NT2/D1 (cell line): ENCODE results near the gene FOSL1.

Source experiments
- DNase-seq: peaks from one replicate; pipeline ENCODE4 v3.0.0-alpha.2; 2011; ENCODE audit warnings: low read depth, low spot score
- H3K27me3 ChIP-seq: 2 replicates; pipeline ENCODE4 v1.6.0; 2011; ENCODE audit warnings: mild to moderate bottlenecking; ENCODE audit not compliant: insufficient read length, insufficient read depth
- H3K36me3 ChIP-seq: 2 replicates; pipeline ENCODE4 v1.6.1; 2011; ENCODE audit warnings: mild to moderate bottlenecking, low read length, mixed read lengths; ENCODE audit not compliant: insufficient read depth, insufficient read length
- H3K4me1 ChIP-seq: 2 replicates; pipeline ENCODE4 v1.5.1; 2011; ENCODE audit not compliant: insufficient read depth, insufficient read length
- H3K4me3 ChIP-seq: 2 replicates; pipeline ENCODE4 v1.5.1; 2011; ENCODE audit warnings: low read depth; ENCODE audit not compliant: insufficient read length
- H3K9ac ChIP-seq: 2 replicates; pipeline ENCODE4 v1.6.0; 2011; ENCODE audit warnings: low read depth; ENCODE audit not compliant: insufficient read length
- H3K9me3 ChIP-seq: 2 replicates; pipeline ENCODE4 v1.5.1; 2011; ENCODE audit warnings: mild to moderate bottlenecking, low read length; ENCODE audit not compliant: insufficient read depth
- SUZ12 ChIP-seq: IDR thresholded peaks from 2 replicates; pipeline ENCODE4 v1.6.1; 2011; ENCODE audit not compliant: insufficient read length, insufficient read depth; ENCODE audit errors: extremely low read depth
- YY1 ChIP-seq: IDR thresholded peaks from 2 replicates; pipeline ENCODE4 v1.6.1; 2011; ENCODE audit not compliant: insufficient read length, insufficient read depth
- ZNF274 ChIP-seq: IDR thresholded peaks from 2 replicates; pipeline ENCODE4 v1.6.1; 2011; ENCODE audit warnings: mild to moderate bottlenecking, low read depth, low read length

Gene FOSL1

GRCh38 chr11:65857853-65858680 is 42.1 kb downstream of the FOSL1 start, which contains the start of gene CFL1:
Gene CFL1 (minus strand): TSS chr11:65858180. CDS start chr11:65858099, 81 bp downstream.
- peak within 1 kb of the TSS; percentile 96 for H3K4me3 ChIP-seq
- peaks cover 15% of the 10 kb centered on the region for H3K4me1 ChIP-seq
- H3K9ac ChIP-seq: peak within 1 kb of the TSS; percentile 98
- peak; percentile 98 for DNase-seq
- no peaks in the 10 kb centered on the region for H3K9me3 ChIP-seq
- no peaks in the 10 kb centered on the region for H3K27me3 ChIP-seq
- TF ChIP-seq ZNF274 (no peak), YY1 (no peak), SUZ12 (no peak)
- peaks cover 64% of the 10 kb centered on the region for H3K36me3 ChIP-seq

- peaks cover 64% of the 10 kb centered on the region for H3K36me3 ChIP-seq
- H3K9ac ChIP-seq: peak overlapping the region; percentile 98
- H3K9me3 ChIP-seq: no peaks in the 10 kb centered on the region; the same call in 1 of the 2 replicates
- H3K4me3 ChIP-seq: peak overlapping the region; percentile 96
- no peaks in the 10 kb centered on the region for H3K27me3 ChIP-seq
- H3K4me1 ChIP-seq: peaks cover 12% of the 10 kb centered on the region
- no peak for DNase-seq
- TF ChIP-seq SUZ12: no peak
- no peak for TF ChIP-seq YY1
- no peak for TF ChIP-seq ZNF274
Observed at GRCh38 chr11:65857500-65857852, 42.7 kb downstream of the FOSL1 start.

- DNase-seq: no peak
- Histone ChIP-seq H3K36me3 (peaks cover 64% of the 10 kb centered on the region), H3K27me3 (no peaks in the 10 kb centered on the region), H3K9me3 (peaks cover 5% of the 10 kb centered on the region; the same call in 1 of the 2 replicates), H3K4me3 (peak overlapping the region; percentile 96), H3K9ac (peak overlapping the region; percentile 98), H3K4me1 (peaks cover 7% of the 10 kb centered on the region)
- TF ChIP-seq SUZ12: no peak
- TF ChIP-seq ZNF274: no peak
- no peak for TF ChIP-seq YY1
Observed at GRCh38 chr11:65856689-65857499, 43.3 kb downstream of the FOSL1 start.

- Histone ChIP-seq H3K4me1 (peaks cover 4% of the 10 kb centered on the region), H3K9me3 (peaks cover 15% of the 10 kb centered on the region; the same call in 1 of the 2 replicates), H3K4me3 (peak overlapping the region; percentile 96), H3K36me3 (peaks cover 66% of the 10 kb centered on the region), H3K27me3 (no peaks in the 10 kb centered on the region), H3K9ac (peak overlapping the region; percentile 98)
- TF ChIP-seq SUZ12 (no peak), YY1 (no peak), ZNF274 (no peak)
- no peak for DNase-seq
Observed at GRCh38 chr11:65855927-65856363, 44.2 kb downstream of the FOSL1 start.

GRCh38 chr11:65854852-65855837 is 45.0 kb downstream of the FOSL1 start:
- Histone ChIP-seq H3K27me3 (no peaks in the 10 kb centered on the region), H3K36me3 (peaks cover 66% of the 10 kb centered on the region), H3K9me3 (peaks cover 19% of the 10 kb centered on the region; the same call in 1 of the 2 replicates), H3K4me3 (no peak overlapping the region), H3K9ac (peak overlapping the region; percentile 38), H3K4me1 (peaks cover 4% of the 10 kb centered on the region)
- DNase-seq: no peak
- TF ChIP-seq ZNF274: no peak
- TF ChIP-seq YY1: no peak
- TF ChIP-seq SUZ12: no peak

- no peak for DNase-seq
Observed at GRCh38 chr11:65854161-65854592, 46.0 kb downstream of the FOSL1 start.

More at GRCh38 chr11:65854161-65854592, 46.0 kb downstream of the FOSL1 start:
- Histone ChIP-seq H3K36me3 (peaks cover 66% of the 10 kb centered on the region), H3K9me3 (peaks cover 19% of the 10 kb centered on the region; the same call in 1 of the 2 replicates), H3K9ac (no peak overlapping the region), H3K27me3 (no peaks in the 10 kb centered on the region), H3K4me3 (no peak overlapping the region), H3K4me1 (peaks cover 8% of the 10 kb centered on the region)
- TF ChIP-seq YY1: no peak
- no peak for TF ChIP-seq ZNF274
- no peak for TF ChIP-seq SUZ12
